Measurements from ENCODE around the gene TTLL13.
"Not testable (repeated sequence)": the region's sequence is repeated elsewhere in the genome, so short reads cannot be mapped to it uniquely, and the experiment has no call there.

GRCh38 chr15:90278467-90278866 lies 29.1 kb downstream of the TTLL13 start:
- TF ChIP-seq POLR2A, POU2F2, POLR2AphosphoS5, TAF1, SPI1 (IDR thresholded peaks at IDR 0.05; ENCODE audit: low read depth, low read length): not testable (repeated sequence)

All from GM12891 (cell line).